ENCODE results near the gene CMSS1. TPM values are rescaled to one million over a fixed set of nuclear protein-coding genes. Genes with fewer than 3 reads are reported as not detected.

CMSS1 gene
- total and polyA plus RNA-seq, 8 donors, result 2.7 to 33.3 (median 22.1) TPM

- 48 to 69% (median 61%) methylated on average over 6 of the region's 6 CpGs for WGBS, 5 donors
- intact Hi-C loops (cut with DNase I; ENCODE audit: low total_unique reads), result no loop called here
- Histone ChIP-seq H3K27ac (peak overlapping the region in 3 of 5 donors; percentile 48 to 85 (median 55)), H3K4me3 (no peak overlapping the region), H3K9me3 (peaks cover 0 to 6% (median 0%) of the 10 kb centered on the region in 4 donors), H3K36me3 (peaks cover 3 to 19% (median 10%) of the 10 kb centered on the region in 4 donors), H3K27me3 (no peaks in the 10 kb centered on the region), H3K4me1 (peaks cover 14 to 44% (median 29%) of the 10 kb centered on the region in 4 donors)
- TF ChIP-seq EP300 (IDR thresholded peaks at IDR 0.05) (no peak), POLR2AphosphoS5 (IDR thresholded peaks at IDR 0.05) (peak; percentile 47 to 61 (median 55)), POLR2A (IDR thresholded peaks at IDR 0.05) (no peak), CTCF (IDR thresholded peaks at IDR 0.05) (no peak)
- DNase-seq, result peak in 1 of 2 donors; percentile 78
Observed at GRCh38 chr3:99846477-99847160, 29.0 kb downstream of the CMSS1 start.

GRCh38 chr3:99848433-99848832 is 30.8 kb downstream of the CMSS1 start:
- H3K27me3 ChIP-seq, result no peaks in the 10 kb centered on the region
- H3K4me1 ChIP-seq, result peaks cover 9 to 36% (median 24%) of the 10 kb centered on the region in 4 donors
- peaks cover 3 to 19% (median 10%) of the 10 kb centered on the region in 4 donors for H3K36me3 ChIP-seq
- H3K4me3 ChIP-seq, result no peak overlapping the region
- H3K27ac ChIP-seq, result peak overlapping the region in 1 of 5 donors; percentile 85
- DNase-seq, result no peak
- WGBS, 5 donors, result 86 to 95% (median 93%) methylated on average over 6 of the region's 6 CpGs
- no peak for TF ChIP-seq POLR2A (IDR thresholded peaks at IDR 0.05)
- TF ChIP-seq EP300 (IDR thresholded peaks at IDR 0.05), result no peak
- TF ChIP-seq POLR2AphosphoS5 (IDR thresholded peaks at IDR 0.05), result no peak
- TF ChIP-seq CTCF (IDR thresholded peaks at IDR 0.05), result no peak
- peaks cover 0 to 6% (median 0%) of the 10 kb centered on the region in 4 donors for H3K9me3 ChIP-seq
- intact Hi-C loops (cut with DNase I; ENCODE audit: low total_unique reads), result no loop called here

GRCh38 chr3:99850608-99851007 is 32.9 kb downstream of the CMSS1 start:
- H3K27me3 ChIP-seq, result no peaks in the 10 kb centered on the region
- no peak overlapping the region for H3K27ac ChIP-seq
- H3K36me3 ChIP-seq, result peaks cover 3 to 23% (median 10%) of the 10 kb centered on the region in 4 donors
- H3K9me3 ChIP-seq, result peaks cover 0 to 6% (median 0%) of the 10 kb centered on the region in 4 donors
- intact Hi-C loops (cut with DNase I; ENCODE audit: low total_unique reads), result no loop called here
- TF ChIP-seq POLR2A (IDR thresholded peaks at IDR 0.05) (no peak), POLR2AphosphoS5 (IDR thresholded peaks at IDR 0.05) (no peak), CTCF (IDR thresholded peaks at IDR 0.05) (no peak), EP300 (IDR thresholded peaks at IDR 0.05) (no peak)
- DNase-seq, result no peak
- H3K4me1 ChIP-seq, result peaks cover 0 to 25% (median 12%) of the 10 kb centered on the region in 4 donors
- WGBS, 5 donors, result 87 to 93% (median 90%) methylated on average over 6 of the region's 6 CpGs
- no peak overlapping the region for H3K4me3 ChIP-seq

- TF ChIP-seq EP300 (IDR thresholded peaks at IDR 0.05) (no peak), POLR2A (IDR thresholded peaks at IDR 0.05) (no peak), POLR2AphosphoS5 (IDR thresholded peaks at IDR 0.05) (no peak), CTCF (IDR thresholded peaks at IDR 0.05) (no peak)
- Histone ChIP-seq H3K27me3 (no peaks in the 10 kb centered on the region), H3K27ac (no peak overlapping the region), H3K4me1 (peaks cover 0 to 25% (median 6%) of the 10 kb centered on the region in 4 donors), H3K36me3 (peaks cover 3 to 23% (median 10%) of the 10 kb centered on the region in 4 donors), H3K4me3 (no peak overlapping the region), H3K9me3 (peaks cover 0 to 6% (median 0%) of the 10 kb centered on the region in 4 donors)
- WGBS, 5 donors, result 83 to 94% (median 85%) methylated on average over 1 of the region's 1 CpG
- intact Hi-C loops (cut with DNase I; ENCODE audit: low total_unique reads), result no loop called here
- no peak for DNase-seq
Observed at GRCh38 chr3:99851955-99852354, 34.3 kb downstream of the CMSS1 start.
